Kidney epithelial cell (primary cell): ENCODE data around the gene EIF4EBP2. TPM values are rescaled to one million over a fixed set of nuclear protein-coding genes. Genes with fewer than 3 reads are reported as not detected.

Source experiments
- DNase-seq: peaks from one replicate; pipeline ENCODE4 v3.0.0-alpha.2; 2010; ENCODE audit warnings: low read depth
- H3K27me3 ChIP-seq: 2 replicates; pipeline ENCODE4 v1.6.0; 2011; ENCODE audit warnings: low read length; ENCODE audit not compliant: control insufficient read depth, insufficient read depth
- H3K36me3 ChIP-seq: 2 replicates; pipeline ENCODE4 v1.5.1; 2011; ENCODE audit warnings: low read length; ENCODE audit not compliant: control insufficient read depth, insufficient read depth
- H3K4me3 ChIP-seq: 2 replicates; pipeline ENCODE4 v1.5.1; 2011; ENCODE audit warnings: low read depth, mild to moderate bottlenecking, control low read depth, low read length
- CTCF ChIP-seq: IDR thresholded peaks from 2 replicates; pipeline ENCODE4 v1.5.1; 2011; ENCODE audit warnings: mild to moderate bottlenecking, moderate library complexity, low read length, control low read depth, inconsistent platforms; ENCODE audit not compliant: insufficient read depth, poor library complexity, severe bottlenecking
- total RNA-seq: library from RNA; depleted of rRNA; stranded (reverse); fragments of >200 nt; gene quantifications from 2 replicates; pipeline ENCODE4 v1.2.3, GENCODE V29; 2015

EIF4EBP2 gene
- total RNA-seq, 1 donor from 2014 or later: 34.3 TPM

GRCh38 chr10:70381471-70382421 is 22.2 kb upstream of the EIF4EBP2 start:
- Histone ChIP-seq H3K4me3 (peak overlapping the region; percentile 54), H3K27me3 (no peaks in the 10 kb centered on the region), H3K36me3 (no peaks in the 10 kb centered on the region)
- no peak for DNase-seq
- peak; percentile 3 for TF ChIP-seq CTCF

- Histone ChIP-seq H3K27me3 (peaks cover 5% of the 10 kb centered on the region), H3K36me3 (no peaks in the 10 kb centered on the region), H3K4me3 (no peak overlapping the region)
- TF ChIP-seq CTCF: no peak
- DNase-seq: no peak
These were observed 12.3 kb upstream of the EIF4EBP2 start for GRCh38 chr10:70391654-70392053.

- no peaks in the 10 kb centered on the region for H3K36me3 ChIP-seq
- no peak for TF ChIP-seq CTCF
- peaks cover 5% of the 10 kb centered on the region for H3K27me3 ChIP-seq
- H3K4me3 ChIP-seq: no peak overlapping the region
- DNase-seq: no peak
These were observed 7.8 kb upstream of the EIF4EBP2 start for GRCh38 chr10:70396140-70396539.

- no peak for TF ChIP-seq CTCF
- DNase-seq: no peak
- Histone ChIP-seq H3K36me3 (no peaks in the 10 kb centered on the region), H3K27me3 (no peaks in the 10 kb centered on the region), H3K4me3 (no peak overlapping the region)
These were observed 4.8 kb upstream of the EIF4EBP2 start for GRCh38 chr10:70399177-70399576.

GRCh38 chr10:70403483-70404035 is 386 bp upstream of the EIF4EBP2 start:
- Histone ChIP-seq H3K36me3 (no peaks in the 10 kb centered on the region), H3K4me3 (peak overlapping the region; percentile 25), H3K27me3 (no peaks in the 10 kb centered on the region)
- no peak for DNase-seq
- no peak for TF ChIP-seq CTCF

- no peak for DNase-seq
- H3K27me3 ChIP-seq: no peaks in the 10 kb centered on the region
- no peak for TF ChIP-seq CTCF
- H3K36me3 ChIP-seq: peaks cover 1% of the 10 kb centered on the region
- H3K4me3 ChIP-seq: peak overlapping the region; percentile 93
These were observed 767 bp downstream of the EIF4EBP2 start for GRCh38 chr10:70404787-70405036.
